ENCODE results near the gene RNASE4.

GRCh38 chr14:20743556-20743955, 59.2 kb downstream of the RNASE4 start:
- TF ChIP-seq, protein P1, sequence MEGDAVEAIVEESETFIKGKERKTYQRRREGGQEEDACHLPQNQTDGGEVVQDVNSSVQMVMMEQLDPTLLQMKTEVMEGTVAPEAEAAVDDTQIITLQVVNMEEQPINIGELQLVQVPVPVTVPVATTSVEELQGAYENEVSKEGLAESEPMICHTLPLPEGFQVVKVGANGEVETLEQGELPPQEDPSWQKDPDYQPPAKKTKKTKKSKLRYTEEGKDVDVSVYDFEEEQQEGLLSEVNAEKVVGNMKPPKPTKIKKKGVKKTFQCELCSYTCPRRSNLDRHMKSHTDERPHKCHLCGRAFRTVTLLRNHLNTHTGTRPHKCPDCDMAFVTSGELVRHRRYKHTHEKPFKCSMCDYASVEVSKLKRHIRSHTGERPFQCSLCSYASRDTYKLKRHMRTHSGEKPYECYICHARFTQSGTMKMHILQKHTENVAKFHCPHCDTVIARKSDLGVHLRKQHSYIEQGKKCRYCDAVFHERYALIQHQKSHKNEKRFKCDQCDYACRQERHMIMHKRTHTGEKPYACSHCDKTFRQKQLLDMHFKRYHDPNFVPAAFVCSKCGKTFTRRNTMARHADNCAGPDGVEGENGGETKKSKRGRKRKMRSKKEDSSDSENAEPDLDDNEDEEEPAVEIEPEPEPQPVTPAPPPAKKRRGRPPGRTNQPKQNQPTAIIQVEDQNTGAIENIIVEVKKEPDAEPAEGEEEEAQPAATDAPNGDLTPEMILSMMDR (IDR thresholded peaks at IDR 0.05; ENCODE audit: insufficient read depth, low read depth, low read length) = no peak
- no peak for TF ChIP-seq EZH2 (IDR thresholded peaks at IDR 0.05; ENCODE audit: insufficient read depth, low read length)

Data from astrocyte (in vitro differentiated cells and primary cell).